Mesothelial cell of epicardium (in vitro differentiated cells): ENCODE data around the gene OOSP2. TPM values are rescaled to one million over a fixed set of nuclear protein-coding genes. Genes with fewer than 3 reads are reported as not detected.

Experiments used
- DNase-seq, 2 experiments: peaks; one replicate each; pipeline ENCODE4 v3.0.0; 2021; ENCODE audit warnings: low spot score in 2 of 2; ENCODE audit not compliant: unreplicated experiment in 2 of 2
- H3K27ac Mint-ChIP-seq: 2 replicates; pipeline ENCODE4 v1.8.0; 2021; ENCODE audit warnings: mixed read lengths
- H3K27me3 Mint-ChIP-seq: 2 replicates; pipeline ENCODE4 v1.8.0; 2021; ENCODE audit warnings: low read depth, mixed read lengths
- H3K36me3 Mint-ChIP-seq: 2 replicates; pipeline ENCODE4 v1.8.0; 2021; ENCODE audit warnings: mixed read lengths
- H3K4me1 Mint-ChIP-seq: 2 replicates; pipeline ENCODE4 v1.8.0; 2021; ENCODE audit warnings: mixed read lengths
- H3K4me3 Mint-ChIP-seq: 2 replicates; pipeline ENCODE4 v1.8.0; 2021; ENCODE audit warnings: mild to moderate bottlenecking, moderate library complexity, mixed read lengths
- H3K9me3 Mint-ChIP-seq: 2 replicates; pipeline ENCODE4 v1.8.0; 2021; ENCODE audit warnings: mixed read lengths
- CTCF ChIP-seq: fragments of 200-600 bp; sonication (generic); IDR thresholded peaks from one replicate; pipeline ENCODE4 v1.5.0; 2021; ENCODE audit warnings: antibody characterized with exemption; ENCODE audit not compliant: unreplicated experiment
- total RNA-seq: library from RNA; stranded (reverse); gene quantifications from 3 replicates; pipeline ENCODE4 v1.2.1, GENCODE V29; 2021

OOSP2 gene
- not detected in 3 replicates for total RNA-seq

- Mint-ChIP-seq H3K4me1 (no peaks in the 10 kb centered on the region), H3K9me3 (no peaks in the 10 kb centered on the region), H3K27ac (no peak within 1 kb of the TSS), H3K36me3 (no peaks in the 10 kb centered on the region), H3K27me3 (peaks cover 1% of the 10 kb centered on the region), H3K4me3 (no peak within 1 kb of the TSS)
- DNase-seq, result no peak
- no peak for TF ChIP-seq CTCF
These were observed at the start of gene OOSP2 for GRCh38 chr11:60040109-60040508. TSS of gene OOSP2 (plus strand) at chr11:60040409. CDS start at chr11:60040460, 51 bp downstream.

GRCh38 chr11:59990421-59990820 is 49.8 kb upstream of the OOSP2 start:
- DNase-seq, result no peak
- H3K27ac Mint-ChIP-seq, result no peak overlapping the region
- H3K36me3 Mint-ChIP-seq, result no peaks in the 10 kb centered on the region
- peaks cover 29% of the 10 kb centered on the region for H3K9me3 Mint-ChIP-seq
- H3K4me1 Mint-ChIP-seq, result no peaks in the 10 kb centered on the region
- H3K4me3 Mint-ChIP-seq, result no peak overlapping the region
- H3K27me3 Mint-ChIP-seq, result peaks cover 3% of the 10 kb centered on the region
- no peak for TF ChIP-seq CTCF

- Mint-ChIP-seq H3K4me1 (no peaks in the 10 kb centered on the region), H3K27me3 (peaks cover 6% of the 10 kb centered on the region), H3K27ac (no peak overlapping the region), H3K36me3 (no peaks in the 10 kb centered on the region), H3K9me3 (peaks cover 29% of the 10 kb centered on the region), H3K4me3 (no peak overlapping the region)
- DNase-seq, result no peak
- TF ChIP-seq CTCF, result no peak
These were observed 47.8 kb upstream of the OOSP2 start for GRCh38 chr11:59992425-59992824.

GRCh38 chr11:59997800-59998199 is 42.4 kb upstream of the OOSP2 start:
- TF ChIP-seq CTCF, result no peak
- Mint-ChIP-seq H3K4me3 (no peak overlapping the region), H3K4me1 (peaks cover 6% of the 10 kb centered on the region), H3K9me3 (no peaks in the 10 kb centered on the region), H3K36me3 (no peaks in the 10 kb centered on the region), H3K27me3 (peaks cover 8% of the 10 kb centered on the region), H3K27ac (no peak overlapping the region)
- no peak for DNase-seq

- no peak for TF ChIP-seq CTCF
- Mint-ChIP-seq H3K4me1 (peaks cover 6% of the 10 kb centered on the region), H3K36me3 (no peaks in the 10 kb centered on the region), H3K9me3 (no peaks in the 10 kb centered on the region), H3K27me3 (peaks cover 8% of the 10 kb centered on the region), H3K4me3 (no peak overlapping the region), H3K27ac (no peak overlapping the region)
- DNase-seq, result no peak
These were observed 40.5 kb upstream of the OOSP2 start for GRCh38 chr11:59999691-60000090.

- Mint-ChIP-seq H3K27ac (no peak overlapping the region), H3K36me3 (no peaks in the 10 kb centered on the region), H3K4me3 (no peak overlapping the region), H3K4me1 (peaks cover 6% of the 10 kb centered on the region), H3K27me3 (peaks cover 5% of the 10 kb centered on the region), H3K9me3 (no peaks in the 10 kb centered on the region)
- no peak for TF ChIP-seq CTCF
- no peak for DNase-seq
These were observed 36.5 kb upstream of the OOSP2 start for GRCh38 chr11:60003729-60004128.
